NCI-H526 treated with DMSO at 0.1 percent for 48 hours (cell line): Measurements from ENCODE around the gene PDE9A.
"Not testable (repeated sequence)": the region's sequence is repeated elsewhere in the genome, so short reads cannot be mapped to it uniquely, and the experiment has no call there.

ENCODE experiments used
- DNase-seq: peaks from one replicate; lab custom pipeline; 2025; lab: John Stamatoyannopoulos, UW

Gene PDE9A

DNA sequence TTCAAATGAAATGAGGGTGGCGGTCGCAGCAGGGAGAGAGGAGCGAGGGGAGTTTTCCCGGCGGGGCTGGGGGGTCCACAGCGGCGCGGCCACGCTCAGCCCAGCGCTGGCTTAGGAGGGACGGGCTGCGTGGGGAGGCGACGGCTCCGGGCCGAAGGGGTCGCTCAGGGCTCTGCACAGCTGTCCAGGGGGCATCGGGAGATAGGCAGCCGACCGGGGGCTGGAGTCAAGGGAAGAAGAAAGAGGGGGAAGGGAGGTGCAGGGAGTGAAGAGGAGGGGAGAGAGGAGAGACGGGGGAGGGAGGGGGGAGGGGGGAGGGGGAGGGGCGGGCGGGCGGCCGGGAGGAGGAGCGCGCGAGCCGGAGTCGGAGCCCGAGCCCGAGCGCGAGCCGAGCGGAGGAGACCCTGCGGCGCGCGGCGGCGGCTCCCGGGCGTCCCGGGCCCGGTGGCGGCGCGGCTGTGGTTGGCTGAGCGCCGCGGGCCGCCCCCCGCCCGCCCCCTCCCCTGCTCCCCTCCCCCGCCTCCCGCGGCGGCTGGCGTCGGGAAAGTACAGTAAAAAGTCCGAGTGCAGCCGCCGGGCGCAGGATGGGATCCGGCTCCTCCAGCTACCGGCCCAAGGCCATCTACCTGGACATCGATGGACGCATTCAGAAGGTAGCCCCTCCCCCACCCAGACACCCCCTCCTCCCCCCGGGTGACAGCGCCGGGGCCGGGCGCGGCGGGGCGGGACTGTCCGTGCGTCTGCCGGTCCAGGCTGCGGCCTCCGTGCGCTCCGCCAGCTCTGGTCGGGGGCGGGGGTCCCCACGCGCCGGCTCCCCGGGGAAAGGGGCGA lies at the start of gene PDE9A:
PDE9A (plus strand) TSS at position 391 of the 831 bp plus-strand sequence; CDS start at position 585, 194 bp downstream.
- peak; percentile 34 for DNase-seq

DNA sequence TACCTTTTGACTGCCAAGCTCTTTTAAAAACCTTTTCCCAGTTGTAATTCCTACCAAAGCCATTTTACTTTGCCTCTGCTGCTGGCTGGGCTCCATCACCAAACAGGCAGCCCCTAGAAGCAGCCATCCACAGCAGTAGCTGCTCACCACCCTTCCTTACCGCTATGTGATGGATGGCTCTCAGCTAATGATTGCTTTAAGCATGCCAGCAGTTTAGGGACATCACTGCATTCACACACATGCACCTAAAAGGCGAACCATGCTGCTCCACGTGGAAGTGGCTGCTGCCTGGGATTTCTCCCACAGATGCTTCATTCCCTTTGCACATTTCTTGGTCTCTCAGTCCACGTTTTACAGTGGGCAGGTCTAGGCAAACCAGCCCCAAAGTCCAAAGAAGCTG lies 46.3 kb upstream of the PDE9A start:
- no peak for DNase-seq

DNA sequence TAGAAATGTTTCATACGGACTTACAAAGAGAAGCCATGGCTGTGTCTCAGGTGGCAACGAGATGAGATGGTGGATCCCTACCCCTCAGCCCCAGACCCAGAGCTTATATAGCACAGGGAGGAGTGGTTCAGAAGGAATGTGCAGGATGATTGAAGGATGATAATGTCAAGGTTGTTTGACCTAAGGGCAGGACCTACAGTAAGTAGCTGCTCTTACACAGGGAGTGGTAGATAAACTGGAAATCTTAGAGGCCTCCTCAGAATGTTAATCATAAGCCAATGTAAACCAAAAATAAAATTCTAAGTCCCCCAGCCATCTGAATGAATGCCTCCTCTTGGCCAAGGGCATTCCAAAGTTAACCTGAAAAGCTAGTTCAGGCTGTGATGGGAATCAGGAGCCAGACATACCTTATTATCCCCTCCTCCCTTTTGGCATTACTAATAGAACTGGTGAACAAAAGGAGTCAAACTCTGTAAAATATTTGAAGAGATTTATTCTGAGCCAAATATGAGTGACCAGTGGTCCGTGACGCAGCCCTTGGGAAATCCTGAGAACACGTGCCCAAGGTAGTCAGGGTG lies 45.8 kb upstream of the PDE9A start:
- no peak for DNase-seq

DNA sequence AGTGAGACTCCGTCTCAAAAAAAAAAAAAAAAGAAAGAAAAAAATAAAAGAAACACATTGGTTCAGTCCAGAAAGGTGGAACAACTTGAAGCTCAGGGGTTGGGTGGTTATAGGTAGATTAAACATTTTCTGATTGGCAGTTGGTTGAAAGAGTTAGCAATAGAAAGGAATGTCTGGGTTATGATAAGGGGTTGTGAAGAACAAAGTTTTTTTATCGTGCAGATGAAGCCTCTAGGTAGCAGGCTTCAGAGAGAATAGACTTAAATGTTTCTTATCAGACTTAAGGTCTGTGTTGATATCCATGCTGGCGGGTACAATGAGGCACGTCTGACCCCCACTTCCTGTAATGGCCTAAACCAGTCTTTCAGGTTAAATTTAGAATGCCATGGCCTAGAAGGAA lies 45.0 kb upstream of the PDE9A start:
- no peak for DNase-seq

DNA sequence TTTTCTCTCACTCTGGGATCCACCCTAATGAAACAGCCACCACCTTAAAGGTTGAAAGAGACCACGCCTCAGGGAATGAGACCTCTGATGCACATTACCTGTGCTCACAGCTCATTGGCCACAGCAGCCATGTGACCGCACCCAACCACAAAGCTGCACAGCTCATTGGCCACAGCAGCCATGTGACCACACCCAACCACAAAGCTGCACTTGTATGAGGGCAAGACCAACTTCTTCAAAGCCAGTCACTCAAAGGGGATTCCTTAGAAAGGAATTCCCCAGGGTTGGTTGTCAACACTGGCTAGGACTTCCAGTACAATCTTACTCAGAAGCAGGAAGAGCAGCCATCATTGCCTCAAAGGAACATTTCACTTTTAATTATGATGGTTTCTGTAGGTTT lies 43.6 kb upstream of the PDE9A start:
- DNase-seq, result no peak

DNA sequence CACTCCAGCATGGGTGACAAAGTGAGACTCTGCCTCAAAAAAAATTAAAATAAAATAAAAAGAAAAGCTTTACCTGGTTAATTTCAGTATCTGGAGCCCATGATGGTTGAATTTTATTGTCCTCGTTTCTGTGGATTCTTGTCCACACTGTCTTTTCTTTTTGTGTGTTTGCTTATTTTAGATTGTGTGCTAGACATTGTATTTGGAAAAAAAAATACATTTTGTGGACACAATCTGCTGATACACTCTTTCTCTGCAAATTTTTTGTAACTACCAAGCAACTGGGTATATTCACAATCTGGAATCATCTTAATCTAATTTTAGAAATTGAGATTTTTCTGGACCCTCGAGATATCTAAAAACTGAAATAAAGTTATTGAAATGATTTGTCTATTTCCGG lies 41.6 kb upstream of the PDE9A start:
- no peak for DNase-seq

DNA sequence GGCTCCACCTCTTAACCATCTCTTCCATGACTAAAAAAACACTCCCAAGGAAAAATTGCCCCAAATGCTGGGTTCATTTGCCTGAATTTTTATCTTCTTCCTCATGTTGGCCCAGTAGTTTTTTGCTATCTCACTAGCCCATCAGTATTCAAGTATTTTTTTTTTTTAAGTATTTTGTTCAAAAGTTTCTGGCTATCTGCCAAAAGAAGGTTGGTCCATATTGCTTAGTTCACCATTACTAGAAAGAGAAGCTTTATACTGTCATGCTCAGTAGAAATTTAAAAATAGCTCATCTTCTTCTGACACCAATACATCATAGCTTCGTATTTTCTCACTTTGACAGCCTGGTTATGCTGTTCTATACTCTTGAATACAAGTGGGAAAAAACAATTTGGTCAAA lies 41.0 kb upstream of the PDE9A start:
- no peak for DNase-seq

DNA sequence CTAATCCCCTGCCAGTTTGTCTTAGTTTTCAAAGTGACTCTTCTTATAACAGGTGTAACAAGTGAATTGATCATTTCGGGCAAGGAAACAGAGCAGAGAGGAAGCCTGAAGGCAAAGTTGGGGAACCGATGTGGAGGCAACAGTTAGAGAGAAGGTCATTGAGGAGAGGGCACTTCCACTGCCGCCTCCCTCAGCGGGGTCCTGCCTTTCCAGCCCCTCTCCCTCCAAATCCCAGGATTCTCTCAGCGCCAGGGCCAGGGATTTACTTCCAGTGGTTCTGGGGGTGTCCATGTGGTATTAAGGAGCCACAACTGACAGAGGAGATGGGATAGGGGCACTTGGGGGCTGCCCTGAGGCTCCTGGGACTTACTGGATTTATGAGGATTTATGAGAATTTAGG lies 39.7 kb upstream of the PDE9A start:
- DNase-seq, result no peak

DNA sequence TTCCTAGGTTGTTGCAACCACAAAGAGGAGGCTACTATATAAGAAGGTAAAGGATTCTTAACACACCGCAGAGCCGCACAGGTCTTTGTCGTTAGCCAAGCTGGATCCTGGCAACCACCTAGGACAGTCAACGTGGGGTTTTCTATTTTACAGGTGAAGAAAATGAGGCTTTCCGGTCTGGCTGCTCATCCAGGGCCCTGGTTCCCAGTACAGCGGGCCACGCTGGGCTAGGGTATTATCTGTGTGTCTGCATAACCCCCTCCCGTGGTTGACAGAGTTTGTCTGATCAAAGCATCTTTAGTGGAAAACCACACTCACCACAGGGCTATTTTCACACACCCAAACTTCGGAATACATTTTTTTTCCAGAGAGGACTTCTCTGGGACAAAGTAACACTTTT lies 39.0 kb upstream of the PDE9A start:
- no peak for DNase-seq

DNA sequence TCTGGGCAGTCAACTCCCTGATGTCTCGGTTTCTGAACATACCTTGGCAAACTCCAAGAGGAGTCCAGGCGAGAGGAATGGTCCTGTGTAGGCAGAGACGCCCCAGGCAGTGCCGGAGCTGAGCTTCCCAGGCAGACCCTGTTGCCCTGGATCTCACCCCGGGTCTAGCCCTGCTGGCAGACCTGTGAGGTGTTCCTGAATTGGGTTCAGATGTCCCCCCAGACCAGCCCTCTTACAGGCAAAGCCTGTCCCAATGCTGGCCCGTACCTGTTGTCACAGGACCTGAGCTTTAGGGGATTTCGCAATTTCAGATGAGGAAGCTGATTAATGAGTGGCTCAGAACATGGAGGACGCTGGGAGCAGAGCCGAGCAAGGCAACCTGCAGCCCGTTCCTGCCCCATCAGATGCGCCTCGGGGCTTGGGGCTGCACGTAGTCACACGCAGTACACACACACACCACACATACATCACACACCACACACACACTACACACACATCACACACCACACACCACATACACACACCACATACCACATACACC lies 38.5 kb upstream of the PDE9A start:
- DNase-seq, result no peak

DNA sequence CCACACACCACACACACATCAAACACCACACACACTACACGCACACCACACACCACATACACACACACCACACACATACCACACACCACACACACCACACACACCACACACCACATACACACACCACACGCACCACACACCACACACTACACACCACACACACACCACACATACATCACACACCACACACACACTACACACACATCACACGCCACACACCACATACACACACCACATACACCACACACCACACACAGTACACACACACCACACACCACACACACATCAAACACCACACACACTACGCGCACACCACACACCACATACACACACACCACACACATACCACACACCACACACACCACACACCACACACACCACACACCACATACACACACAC lies 38.0 kb upstream of the PDE9A start:
- DNase-seq, result not testable (repeated sequence)

DNA sequence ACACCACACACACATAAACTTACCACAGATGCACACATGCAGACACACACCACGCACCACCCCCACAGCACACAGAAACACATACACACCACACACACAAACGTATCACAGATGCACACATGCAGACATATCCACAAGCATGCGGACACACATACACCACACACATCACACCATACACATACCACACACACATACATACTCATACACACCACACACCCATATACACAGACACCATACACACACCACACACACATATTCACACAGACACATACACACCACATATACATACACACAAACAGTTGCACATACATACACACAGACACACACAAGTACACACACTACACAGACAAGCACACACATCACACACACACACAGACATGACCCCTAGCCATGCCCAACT lies 37.5 kb upstream of the PDE9A start:
- DNase-seq, result no peak

DNA sequence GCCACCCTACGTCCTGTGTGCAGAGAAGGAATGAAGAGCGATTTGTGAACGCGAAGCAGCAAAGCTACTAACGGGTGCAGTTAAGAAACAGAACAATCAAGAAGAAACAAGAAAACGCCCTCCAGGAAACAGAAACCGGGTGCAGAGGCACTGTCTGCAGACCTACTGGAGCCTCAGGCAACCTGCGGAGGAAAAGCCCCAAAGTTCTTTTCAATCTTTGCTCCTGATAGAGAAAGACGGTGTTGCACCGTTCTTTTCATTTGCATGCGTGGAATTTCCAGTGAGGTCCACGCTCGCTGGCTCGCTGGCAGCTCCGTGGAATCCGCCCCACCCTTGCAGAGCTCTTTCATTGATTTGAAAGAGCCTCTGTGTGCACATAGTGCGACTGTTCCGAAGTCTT lies 37.0 kb upstream of the PDE9A start:
- DNase-seq, result no peak

DNA sequence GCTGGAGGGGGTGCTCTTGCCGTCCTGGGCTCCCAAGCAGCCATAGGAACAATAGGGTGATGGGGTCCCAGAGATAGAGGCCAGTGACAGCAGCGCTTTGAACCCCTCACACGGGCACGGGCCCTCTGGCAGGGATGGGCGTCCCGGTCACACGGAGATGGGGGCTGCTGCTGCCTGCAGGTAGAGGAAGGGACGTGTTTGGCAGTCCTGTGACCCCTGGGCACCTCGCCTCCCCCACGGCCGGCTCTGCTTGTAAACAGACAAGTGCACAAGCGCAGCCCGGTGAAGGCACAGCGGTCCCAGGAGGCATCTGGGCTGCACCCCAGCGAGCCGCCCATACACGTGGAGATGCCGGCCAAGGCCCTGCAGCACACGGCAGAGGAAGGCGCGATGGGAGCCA lies 36.5 kb upstream of the PDE9A start:
- no peak for DNase-seq

DNA sequence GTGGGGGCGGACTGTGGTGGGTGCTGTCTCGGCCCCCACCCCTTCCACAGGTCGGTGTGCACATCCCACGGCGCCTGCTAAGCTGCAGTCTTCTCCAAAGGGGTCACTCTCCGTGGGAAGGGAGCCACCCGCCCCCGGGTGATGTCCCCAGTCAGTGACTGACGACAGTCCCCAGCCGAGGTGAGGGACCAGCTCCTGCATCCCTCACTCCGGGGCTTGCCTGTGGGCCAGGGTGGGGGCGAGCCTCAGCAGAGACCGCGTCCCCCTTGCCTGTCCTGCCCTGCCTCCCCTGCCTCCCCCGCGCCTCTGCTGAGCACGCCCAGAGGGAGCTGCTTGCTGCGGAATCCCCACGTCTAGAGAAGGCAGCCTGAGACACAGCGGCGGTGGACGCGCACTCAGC lies 35.9 kb upstream of the PDE9A start:
- no peak for DNase-seq

DNA sequence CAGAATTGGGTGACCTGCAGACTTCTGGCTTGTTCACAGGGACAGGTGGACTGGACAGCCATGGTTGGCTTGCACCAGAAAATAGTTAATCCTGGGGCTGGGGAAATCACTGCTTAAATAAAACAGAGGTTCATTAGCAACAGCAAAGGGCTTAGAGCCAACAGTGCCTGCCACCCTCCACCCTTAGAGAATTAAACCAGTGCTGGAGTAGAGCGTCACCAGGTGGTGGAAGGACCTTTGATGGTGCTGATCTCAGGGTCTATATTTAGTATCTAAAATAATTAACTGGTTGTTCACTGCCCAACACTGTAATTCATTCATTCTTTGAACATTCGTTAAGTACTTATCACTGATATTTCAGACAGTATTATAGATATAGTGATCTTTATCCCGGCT lies 34.7 kb upstream of the PDE9A start:
- DNase-seq, result no peak

DNA sequence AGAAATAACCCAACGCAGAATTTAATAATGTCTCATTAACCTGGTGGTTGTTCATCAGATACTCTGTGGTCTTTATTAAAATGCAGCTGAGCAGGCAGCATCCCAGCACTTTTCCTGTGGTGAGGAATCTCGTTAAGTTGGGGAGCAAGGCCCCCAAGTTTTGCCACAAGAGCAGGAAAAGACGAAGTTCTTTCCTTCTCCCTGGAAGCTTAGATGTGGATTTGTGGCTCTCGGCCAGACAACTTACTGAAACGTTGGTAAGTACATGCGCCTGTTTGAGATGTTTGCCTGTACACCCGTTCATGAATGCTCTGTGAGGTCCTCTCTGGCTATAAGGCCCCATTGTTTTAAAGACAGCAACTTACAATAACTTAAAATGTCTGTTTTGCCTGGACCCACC lies 34.3 kb upstream of the PDE9A start:
- DNase-seq, result no peak

DNA sequence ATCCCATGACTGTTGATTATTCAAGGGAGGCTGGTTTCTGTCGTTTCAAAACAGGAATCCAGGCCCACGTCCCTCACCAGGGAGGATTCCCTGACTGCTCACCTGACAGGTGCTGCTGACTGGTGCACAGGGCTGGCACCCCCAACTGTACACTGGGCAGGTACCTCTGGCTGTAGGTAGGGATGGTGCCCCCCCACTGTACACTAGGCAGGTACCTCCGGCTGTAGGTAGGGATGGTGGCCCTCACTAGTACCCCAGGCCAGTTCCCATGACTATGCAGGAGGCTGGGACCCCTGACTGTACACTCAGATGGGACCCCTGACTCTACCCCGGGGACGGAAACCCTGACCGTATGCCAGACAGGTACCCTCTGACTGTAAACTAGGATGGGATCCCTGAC lies 33.6 kb upstream of the PDE9A start:
- DNase-seq, result no peak

DNA sequence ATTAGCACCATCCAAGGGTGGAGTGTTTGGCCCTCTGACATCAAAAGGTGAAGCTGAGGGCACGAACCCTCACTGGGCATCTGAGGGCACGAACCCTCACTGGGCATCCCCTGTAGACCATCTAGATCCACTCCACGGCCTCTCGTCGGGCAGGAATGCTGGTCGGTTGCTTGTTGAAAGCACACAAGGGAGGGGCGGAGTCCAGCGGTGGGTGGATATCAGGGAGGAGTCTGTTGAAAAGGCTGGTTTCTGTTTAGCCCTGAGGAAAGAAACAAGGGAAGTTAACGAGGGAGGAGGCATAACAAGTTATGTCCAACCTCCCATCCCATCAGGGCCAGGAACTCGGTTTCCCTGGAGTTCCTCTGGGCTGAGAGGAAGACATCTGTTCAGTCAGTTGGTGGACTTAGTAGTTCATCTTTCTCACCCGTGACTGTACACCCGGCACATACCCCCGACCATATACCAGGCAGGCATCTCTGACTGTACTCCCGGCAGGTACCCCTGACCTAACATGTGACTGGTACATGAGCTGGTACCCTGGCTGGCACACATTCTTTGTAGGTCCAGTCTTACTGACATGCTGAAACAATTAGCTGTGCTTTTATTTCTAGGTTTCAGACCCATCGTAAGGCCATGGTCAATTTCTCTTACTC lies 32.1 kb upstream of the PDE9A start:
- DNase-seq, result peak; percentile 60

DNA sequence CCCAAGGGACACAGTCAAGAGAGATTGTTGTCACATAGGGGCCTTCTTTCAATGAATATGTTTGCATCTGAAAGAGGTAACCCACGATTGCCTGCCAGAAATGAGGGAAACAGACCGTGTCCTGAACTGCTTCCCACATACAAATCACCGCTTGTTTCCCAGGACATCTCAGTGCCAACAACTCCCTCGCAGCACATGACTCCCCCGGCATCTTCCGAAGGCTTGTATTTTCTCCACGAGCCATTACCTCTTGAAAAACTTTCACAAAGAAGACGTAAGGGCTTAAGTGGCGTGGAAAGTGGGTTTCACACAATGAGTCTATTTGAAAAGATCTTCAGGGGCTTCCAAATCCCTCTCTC lies 31.6 kb upstream of the PDE9A start:
- peak; percentile 79 for DNase-seq

DNA sequence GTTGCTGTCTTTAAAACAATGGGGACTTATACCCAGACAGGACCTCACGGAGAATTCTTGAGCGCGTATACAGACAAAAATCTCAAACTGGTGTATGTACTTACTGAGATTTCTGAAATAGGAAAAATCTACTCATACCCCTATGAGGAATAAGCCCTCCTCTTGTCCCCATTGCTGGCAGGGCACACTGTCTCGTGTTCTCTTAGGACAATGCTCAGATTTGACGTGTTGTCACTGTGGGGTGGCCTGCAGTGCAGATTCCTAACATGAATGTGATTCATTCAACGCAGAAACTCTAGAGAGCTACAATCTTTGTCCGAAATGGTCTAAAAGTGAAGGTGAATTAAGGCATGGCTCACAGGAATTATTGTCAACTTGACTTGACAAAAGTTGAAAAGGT lies 31.1 kb upstream of the PDE9A start:
- DNase-seq, result no peak

DNA sequence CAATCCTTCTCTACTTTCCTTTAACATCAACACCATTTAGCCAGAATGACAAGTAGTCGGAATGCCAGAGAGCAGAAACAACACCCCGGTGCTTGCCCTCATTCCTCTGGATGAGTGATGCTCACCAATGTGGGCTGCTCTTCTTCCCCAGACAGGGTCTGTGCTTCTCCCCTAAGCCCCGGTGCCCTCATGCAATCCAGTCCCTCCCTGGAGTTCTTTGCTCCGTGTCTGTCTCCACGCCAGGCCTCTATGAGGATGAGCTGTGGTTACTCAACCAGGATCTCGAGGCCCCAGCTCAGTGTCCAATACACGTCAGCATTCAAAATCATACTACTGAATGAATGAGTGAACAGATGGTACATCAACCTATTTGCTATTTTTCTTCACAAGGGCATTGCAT lies 29.7 kb upstream of the PDE9A start:
- no peak for DNase-seq

DNA sequence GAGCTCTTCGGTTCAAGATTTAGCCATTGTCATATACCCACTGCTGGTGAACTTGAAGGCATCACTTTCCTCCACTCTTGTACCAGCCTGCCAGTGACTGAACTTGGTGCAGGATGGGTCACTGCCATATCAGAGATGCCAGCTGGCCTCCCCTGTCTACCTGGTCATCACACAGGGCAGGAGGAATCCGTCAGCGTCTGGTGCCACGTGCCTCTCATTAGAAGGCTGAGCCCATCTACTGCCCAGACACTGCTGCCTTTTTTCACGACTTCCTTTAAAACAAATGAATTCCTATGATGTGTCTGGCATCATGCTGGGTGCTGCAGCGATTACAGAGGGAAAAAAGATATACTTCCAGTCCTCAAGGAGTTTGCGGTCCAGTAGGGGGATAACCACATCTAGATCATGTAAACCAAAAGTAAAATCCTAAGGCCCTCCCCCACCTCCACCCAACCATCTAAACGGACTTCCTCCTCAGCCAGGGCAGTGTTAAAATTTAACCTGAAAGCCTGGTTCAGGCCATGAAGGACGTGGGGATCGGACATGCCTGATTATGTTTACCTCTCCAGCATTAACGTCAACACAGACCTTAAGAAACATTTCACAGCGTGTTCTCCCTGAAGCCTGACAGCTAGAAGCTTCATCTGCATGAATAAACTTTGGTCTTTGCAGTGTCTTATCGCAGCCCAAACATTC lies 29.2 kb upstream of the PDE9A start:
- no peak for DNase-seq
